Right forelimb (tissue), 1 donor: ENCODE results near the gene FAM156A.
"Not testable (repeated sequence)": the region's sequence is repeated elsewhere in the genome, so short reads cannot be mapped to it uniquely, and the experiment has no call there.

ENCODE experiments used
- DNase-seq: peaks from one replicate; pipeline ENCODE4 v3.0.0-alpha.2; 2018

FAM156A gene, protein sequence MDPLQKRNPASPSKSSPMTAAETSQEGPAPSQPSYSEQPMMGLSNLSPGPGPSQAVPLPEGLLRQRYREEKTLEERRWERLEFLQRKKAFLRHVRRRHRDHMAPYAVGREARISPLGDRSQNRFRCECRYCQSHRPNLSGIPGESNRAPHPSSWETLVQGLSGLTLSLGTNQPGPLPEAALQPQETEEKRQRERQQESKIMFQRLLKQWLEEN

DNA sequence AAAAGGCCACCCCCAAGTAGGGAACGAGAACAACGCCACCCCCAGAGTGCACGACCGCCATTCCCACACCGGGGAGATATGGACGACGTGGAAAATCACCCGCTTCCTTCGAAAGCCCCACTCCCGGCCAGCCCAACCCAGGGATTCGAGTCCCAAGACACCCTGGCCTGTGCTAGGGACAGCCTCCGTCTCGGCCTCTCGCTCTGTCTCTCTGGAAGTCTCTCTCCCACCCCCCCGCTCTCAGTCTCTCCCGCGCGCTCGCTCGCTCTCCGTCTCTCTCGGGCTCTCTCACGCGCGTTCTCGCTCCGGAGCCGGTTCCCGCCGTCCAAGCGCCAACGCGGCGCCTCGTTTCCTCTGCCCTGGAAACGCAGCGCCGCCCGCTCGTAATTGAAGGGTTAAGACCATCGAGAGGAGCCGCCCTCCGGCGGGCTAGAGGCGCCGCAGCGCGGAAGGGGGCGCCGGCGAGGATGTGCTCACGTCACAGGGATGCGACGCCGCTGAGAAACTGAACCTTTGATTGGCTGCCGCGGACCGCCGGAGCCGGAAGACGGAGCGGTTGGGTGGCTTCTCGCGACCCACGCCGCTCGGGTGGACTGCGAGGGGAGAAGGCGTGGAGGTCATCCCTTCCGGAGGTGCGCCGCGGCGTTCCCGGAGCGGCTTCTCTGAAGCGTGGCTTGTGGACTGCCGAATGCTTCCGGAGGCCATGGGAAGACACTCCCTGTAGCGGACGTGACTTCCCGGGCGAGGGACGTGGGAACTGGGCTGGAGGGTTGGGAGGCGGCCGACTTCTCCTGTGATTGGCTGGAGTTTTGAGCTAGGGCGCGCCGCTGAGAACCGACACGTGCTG, at the start of gene FAM156A:
Gene FAM156A, minus strand, starts transcription at position 406 of the 847 bp plus-strand sequence. CDS start 9,930 bp downstream, outside the sequence.
- DNase-seq = not testable (repeated sequence)

DNA sequence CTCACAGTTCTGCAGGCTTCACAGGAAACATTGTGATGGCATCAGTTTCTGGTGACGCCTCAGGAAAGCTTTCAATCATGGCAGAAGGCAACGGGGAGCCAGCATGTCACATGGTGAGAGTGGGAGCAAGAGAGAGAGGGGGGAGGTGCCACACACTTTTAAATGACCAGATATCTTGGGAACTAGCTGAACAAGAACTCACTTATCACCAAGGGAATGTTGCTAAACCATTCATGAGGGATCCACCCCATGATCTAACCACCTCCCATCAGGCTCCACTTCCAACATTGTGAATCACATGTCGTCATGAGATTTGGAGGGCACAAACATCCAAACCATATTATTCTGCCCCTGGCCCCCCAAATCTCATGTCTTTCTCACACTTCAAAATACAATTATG, 47.0 kb upstream of the FAM156A start:
- DNase-seq = no peak

DNA sequence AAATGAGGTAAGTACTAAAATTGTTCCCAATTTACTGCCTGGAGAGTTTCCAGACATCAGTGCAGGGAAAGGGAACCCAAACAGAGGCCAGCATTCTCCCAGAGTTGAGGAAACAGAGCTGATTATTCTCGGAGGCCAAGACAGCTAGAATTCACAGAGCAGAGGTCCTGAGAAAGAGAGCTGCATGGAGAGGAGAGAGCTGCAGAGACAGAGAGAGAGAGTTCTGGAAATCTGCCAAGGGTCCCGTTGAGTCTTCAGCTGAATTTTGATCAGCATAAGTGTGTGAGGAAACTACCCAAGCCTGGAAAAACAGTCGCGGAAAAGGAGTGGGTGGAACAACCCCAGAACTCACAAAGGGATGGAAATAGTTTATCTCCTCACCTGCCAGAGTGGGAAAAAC, 46.5 kb upstream of the FAM156A start:
- DNase-seq = no peak

DNA sequence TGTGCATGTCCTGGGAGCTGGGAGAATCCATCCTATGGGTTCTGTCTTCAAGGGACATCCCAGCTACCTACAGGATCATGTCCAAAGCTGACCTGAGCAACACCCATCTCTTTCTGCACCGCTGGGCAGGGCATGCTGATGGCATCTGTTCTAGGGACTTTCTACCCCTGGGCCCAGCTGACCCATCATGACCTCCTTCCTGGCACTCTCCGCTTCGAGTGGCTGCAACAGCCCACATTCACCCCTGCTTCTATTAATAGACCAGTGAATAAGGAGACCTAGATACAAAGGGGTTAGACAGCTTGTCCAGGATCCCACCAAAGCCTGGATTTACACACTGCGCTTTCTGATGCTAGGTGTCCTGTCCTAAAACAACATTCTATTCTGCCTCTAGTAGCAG, 45.7 kb upstream of the FAM156A start:
- DNase-seq = no peak

DNA sequence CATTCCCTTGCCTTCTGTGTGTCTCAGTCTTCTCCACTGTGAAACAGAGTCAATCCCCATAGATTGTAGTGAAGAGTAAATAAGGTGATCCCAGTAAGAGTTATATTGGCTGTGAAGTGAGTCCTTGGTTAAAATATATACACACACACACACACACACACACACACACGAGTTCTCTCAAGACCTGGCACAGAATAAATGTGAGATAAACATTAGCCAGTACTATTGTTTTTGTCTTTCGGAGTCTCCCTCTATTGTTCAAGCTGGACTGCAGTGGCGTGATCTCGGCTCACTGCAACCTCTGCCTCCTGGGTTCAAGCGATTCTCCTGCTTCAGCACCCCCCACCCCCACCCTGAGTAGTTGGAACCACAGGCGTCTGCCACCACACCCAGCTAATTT, 44.8 kb upstream of the FAM156A start:
- no peak for DNase-seq

DNA sequence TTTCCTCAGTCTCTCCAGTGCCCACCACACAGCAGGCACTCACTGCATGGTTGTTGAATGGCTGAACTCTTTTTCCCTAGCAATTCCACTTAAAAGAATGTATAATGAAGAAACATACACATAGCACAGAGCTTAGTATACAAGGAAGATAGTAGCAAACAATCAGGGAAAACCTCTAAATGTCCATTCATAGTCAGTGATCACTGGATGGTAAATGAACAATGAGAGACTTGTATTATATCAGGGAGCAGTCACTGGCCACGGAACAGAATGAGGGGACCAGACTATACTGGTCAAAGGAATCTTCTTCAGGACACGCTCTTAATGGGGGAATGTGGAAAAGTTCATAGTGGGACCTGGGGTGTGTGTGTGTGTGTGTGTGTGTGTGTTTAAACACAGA, 43.6 kb upstream of the FAM156A start:
- DNase-seq = no peak

DNA sequence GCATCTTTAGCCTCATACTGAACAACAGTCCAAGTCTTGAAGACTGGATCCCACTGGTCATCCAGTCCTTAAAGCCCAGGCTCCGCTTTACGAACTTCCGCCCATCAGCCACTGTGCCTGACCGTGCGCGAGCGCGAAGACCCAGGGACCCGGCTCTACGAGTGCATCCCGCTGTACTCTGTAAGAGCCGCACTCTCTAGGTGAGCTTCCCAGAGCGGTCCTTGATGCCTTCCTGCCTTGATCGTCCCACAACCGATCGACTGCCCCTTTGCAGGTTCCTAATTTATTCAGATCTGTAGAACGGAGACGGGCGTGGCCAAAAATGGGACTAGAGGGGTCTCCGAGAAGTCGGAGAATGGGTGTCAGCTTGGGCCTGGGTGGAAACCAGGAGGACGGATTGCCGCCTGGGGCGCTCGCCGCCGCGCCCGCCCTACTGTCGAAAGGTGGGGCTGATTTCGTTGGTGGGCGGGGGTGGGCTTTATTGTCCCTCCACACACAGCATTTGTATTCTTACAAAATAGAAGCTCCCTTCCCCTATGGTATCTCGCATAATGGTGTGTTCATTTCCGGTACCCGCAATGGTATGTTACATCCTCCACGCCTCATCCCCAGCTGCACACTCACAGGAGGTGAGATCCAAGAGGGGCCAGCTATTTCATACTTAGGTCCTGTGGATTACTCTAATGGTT, 42.3 kb upstream of the FAM156A start:
- DNase-seq = no peak

DNA sequence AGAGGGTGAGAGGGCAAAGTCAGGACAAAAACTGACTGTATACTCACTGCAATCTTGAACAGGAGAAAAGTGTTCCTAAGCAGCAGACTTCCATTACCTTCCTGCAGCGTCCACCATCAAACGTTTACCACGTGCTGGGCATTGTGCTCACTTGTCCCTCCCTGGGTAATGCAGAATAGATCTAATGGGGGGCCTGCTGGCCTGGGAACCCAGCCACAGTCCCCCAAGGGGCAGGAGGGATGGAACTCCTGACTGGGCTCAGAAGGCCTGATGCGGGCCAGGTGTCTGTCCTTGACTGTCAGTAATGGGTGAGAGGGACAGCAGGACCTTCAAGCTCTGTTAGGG, 37.6 kb upstream of the FAM156A start:
- no peak for DNase-seq

DNA sequence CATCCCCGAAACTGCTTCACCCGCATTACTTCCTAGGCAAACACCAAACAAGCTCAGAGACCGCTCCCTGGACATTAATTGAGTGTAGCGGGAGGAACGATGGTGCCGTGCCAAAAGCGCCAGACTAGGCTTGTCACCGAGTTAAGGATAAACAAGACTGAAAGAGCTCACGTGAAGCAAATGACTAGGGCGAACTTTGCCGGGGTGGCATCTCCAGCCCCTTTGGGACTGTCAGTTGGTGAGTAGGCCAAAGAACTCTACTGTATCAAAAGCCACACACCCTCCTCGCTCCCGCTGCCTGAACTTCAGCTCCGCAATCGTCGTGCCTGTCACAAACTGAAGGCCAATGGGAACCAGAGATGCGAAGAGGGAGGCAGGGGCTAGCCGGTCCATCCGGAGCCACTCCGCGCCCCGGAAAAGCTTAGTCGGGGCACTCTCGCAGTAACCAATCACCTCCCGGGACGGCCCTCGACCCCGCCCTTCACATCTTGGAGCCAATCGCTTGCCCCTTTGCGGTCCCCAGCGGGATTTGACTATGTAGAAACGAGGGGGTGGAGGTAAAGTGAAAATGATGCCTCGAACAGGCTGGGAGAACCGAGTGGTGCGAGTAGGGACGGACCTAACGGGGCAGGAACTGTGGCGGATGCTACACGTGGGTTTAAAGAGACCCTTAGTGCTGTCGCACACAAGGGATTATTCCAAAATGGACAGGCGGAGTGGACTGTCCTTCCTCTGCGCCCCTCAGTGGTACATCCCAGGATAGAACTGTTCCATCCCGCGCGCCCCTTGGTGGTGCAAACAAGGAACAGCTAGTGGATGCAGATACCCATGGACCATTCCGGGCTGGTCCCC, 37.0 kb upstream of the FAM156A start:
- DNase-seq = peak; percentile 94

DNA sequence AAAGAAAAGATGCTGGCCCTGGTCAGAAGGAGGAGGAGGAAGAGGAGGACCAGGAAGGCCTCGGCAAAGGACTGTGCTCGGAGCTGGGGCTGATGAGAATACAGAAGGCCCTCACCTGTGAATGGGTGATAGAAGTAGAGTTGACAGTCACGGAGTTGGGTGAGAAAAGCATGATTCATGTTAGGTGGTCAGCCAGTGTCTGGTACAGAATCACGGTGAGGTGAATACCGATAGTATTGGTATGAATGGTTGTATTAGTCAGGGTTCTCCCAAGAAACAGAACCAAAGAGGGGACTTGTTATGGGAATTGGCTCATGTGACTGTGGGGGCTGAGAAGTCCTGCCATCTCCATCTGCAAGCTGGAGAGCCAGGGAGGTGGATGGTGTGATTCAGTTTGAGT, 32.5 kb upstream of the FAM156A start:
- DNase-seq = no peak

DNA sequence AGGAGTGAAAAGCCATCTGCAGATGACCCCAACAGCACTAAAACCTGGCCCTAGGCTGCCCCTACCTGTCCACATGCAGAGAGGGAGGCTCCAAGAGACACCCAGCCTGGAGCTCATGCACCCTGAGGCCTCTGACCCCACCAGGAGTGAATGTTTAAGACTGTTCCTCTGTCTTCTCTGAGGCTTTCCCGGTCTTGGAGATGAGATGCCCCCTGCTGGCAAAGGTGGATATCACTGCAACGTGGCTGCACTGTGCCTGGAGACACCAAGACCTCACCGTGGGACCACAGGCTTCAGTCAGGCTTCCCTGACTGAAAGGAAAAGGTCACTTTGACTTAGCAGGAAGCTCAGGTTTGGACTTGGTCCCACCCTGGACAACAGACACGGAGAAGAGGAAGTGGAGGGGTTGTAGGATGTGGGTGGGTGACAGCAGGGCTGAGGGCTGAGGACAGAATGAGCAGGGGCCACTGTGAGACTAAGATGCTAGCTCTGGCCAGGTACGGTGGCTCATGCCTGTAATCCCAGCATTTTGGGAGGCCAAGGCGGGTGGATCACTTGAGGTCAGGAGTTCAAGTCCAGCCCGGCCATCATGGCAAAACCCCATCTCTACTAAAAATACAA, 31.8 kb upstream of the FAM156A start:
- DNase-seq = peak; percentile 59

DNA sequence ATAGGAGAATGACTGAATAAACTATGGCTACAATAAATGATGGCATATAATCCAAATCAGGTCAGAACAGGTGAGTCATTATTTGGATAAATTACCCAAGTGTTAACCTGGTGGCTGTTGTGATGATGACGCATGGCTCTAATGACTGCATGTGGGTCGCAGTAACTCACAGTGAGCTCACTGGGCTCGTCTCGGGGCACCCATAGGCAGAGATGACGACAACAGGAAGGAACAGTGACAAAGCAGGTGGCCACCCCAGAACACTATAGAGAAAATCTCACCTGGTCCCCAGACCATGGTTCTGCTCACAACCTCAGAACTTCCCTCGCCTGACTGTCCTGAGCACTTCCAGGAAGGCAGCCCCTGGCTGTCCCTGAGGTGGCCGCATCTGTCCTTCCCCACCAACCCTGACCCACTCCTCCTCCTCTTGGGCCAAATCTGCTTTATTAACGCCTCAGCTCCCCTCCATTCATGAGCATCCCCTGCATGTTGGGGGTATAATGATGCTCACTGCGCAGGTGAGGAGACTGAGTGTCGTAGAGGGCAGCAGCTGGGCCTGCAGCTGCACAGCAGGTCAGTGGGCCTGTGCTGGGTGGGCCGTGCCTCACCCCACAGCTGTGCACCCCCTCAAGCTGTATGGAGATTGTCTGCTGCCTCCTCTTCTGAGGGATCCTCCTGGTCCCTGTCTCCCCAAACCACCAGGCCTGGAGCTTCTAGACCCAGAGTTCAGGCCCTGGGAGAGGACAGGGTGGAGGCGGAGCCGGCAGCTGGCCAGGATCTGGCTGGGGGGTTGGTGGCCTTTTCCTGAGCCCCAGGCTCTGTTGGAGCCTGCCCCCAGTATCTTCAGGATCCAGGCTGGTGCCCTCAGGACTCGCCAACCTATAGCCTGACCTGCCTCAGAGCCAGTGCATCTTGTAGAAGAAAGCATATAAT, 30.9 kb upstream of the FAM156A start:
- DNase-seq = no peak

DNA sequence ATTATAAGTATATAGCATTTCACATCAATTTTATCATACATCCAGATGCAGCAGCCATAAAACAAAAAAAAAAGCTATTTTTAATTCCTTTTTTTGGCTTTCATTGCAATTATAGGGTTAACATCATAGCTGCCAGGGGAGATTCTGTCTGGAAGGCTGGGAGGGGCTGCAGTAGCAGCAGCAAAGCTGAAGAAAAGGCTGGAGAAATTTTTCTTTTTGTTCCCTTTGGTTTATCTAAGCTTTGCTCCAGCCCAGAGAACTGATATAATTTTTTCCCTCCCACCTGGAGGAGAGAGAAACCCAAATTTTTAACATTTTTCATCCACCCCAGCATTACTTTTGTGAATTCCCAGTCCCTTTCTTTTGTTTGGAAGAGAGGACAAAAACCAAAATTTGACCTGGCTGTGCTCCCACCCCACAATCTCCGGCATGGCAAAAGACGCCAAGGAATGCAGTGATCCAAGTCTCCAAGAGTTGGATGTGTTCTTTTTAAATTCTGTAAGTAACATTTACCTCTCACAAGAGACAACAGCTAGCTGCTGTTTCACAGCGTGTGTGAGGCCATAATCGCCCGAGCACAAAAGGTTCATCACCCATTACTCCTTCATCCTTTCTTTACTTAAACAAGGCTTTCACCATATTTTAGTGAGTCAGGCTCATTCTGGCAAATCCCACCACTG, 25.1 kb upstream of the FAM156A start:
- peak; percentile 48 for DNase-seq

DNA sequence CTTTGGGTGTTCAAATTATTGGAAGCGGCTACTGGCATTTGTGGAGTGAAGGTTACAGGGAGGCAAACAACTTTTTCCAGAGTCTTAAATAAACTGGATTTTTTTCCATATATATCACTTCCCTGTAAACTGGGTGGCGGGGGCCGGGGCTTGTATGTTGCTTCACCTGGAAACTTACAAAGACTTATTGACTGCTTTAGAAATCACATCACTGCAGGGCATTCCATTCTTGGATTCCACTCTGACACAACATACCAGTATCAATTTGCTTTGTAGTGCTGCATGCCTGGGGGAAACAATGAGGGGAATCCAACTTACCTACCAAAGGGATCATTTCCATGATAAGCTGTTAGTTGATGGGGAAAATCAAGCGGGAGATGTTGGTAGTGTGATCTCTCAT, 21.7 kb upstream of the FAM156A start:
- DNase-seq = no peak

DNA sequence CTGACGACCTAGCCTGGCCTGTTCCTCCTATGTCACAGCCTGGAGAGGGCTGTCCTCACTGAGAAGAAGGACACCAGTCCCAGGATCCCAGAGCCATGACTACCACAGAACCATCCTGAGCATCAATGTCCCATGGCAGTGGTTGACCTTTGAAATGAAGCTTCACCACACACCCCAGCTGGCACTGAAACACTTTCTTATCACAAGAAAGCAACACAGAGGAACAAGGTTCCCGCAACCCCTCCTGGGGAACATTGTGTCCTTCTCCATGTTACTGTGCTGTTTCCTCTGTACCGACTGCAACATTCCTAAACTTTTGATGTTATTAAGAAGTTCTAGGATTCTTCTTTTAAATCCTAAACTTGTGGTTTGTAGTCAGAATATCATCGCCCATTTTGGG, 21.2 kb upstream of the FAM156A start:
- DNase-seq = no peak

DNA sequence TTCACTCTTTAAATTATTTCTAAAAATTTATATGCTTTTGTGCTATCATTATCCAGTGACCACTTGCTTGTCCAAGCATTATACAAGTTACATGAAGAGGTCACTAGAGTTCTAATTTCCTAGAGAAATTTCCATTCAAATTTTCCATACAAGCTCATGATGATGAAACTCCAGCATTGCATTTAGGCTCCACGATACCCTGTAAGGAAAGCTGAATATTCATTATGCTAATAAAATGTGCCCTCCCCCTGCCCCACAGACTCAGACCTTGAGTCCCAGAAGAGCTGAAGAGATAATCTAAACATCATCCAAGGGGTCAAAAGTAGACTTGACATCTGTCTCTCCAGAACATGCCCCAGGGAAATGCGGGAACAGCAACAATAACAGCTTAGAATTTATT, 19.6 kb upstream of the FAM156A start:
- no peak for DNase-seq

DNA sequence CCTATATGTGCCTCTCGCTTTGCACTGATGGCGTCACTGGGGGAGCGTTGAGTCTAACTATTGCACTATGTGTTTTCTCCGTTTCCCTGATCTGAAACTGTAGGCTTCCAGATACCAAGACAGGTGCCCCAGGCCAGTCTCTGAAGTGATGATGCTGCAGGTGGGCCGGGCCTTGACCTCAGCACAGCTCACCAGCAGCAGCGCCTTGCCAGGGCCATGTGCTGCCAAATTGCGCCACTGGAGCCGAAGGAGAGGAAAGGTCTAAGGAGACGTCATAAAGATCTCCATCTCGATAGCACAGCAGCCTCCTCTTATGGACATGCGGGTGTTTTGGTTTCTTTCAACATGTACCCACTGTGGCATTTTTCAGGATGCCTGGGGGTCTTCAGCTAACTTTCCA, 17.3 kb upstream of the FAM156A start:
- not testable (repeated sequence) for DNase-seq

DNA sequence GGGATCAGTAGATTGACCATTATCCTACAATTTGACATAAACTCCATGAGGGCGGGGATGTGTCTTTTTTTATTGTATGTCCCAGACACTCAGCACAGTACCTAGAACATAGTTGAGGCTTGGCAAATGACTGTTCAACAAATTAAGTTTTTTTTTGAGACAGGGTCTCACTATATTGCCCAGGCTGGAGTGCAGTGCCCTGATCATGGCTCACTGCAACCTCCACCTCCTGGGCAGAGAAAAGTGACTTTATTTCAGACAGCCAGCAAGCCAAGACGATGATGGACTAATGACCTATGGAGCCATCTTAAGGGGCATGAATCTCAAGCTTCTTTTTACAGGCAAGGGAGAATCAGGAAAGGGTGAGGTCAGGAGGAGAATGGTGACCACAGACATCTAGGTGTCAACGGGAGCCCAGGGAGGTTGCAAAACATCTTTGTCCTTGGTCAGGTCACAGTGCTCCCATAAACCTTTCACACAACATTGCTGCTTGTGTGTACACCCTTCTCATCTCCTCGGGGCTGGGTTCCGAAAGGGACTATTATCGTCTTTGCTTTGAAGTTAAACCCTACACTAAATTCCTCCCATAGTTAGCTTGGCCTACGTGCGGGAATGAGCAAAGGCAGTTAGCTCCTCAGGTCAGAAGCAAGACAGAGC, 16.1 kb upstream of the FAM156A start:
- DNase-seq = not testable (repeated sequence)

DNA sequence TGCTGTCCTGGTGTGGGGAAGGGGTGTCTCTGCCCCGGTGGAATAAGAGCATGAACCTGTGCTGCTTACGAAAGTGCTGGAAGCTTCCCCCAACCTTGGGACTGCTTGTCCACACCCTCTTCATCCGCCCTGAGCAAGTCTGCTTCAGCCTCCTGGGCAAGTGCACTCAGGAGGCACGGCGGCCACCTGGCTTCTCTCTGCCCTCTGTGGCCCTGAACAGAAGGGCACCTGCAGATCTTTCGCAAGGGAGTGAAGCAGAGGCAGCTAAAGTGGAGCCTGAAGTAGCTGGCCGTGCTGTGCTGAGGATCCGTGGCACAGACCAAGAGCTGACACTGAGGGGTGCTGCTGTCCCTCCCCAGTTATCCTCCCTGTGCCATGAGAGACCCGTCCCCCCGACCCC, 9.6 kb upstream of the FAM156A start:
- DNase-seq = not testable (repeated sequence)
